Prostate gland (tissue), 2 donors: ENCODE measurements around the gene CRYZ.

Experiments used
- CTCF ChIP-seq, 4 experiments: fragments of 200-600 bp in 2 of 4; fragments of 450-650 bp in 2 of 4; sonication (generic) in 2 of 4; IDR thresholded peaks; 1 replicate in 3 of 4; 2 replicates in 1 of 4; pipeline ENCODE4 v1.5.1; 2016 to 2019; ENCODE audit warnings: antibody characterized with exemption in 4 of 4, mild to moderate bottlenecking in 2 of 4, moderate library complexity in 2 of 4
- POLR2A ChIP-seq: fragments of 450-650 bp; IDR thresholded peaks from one replicate; pipeline ENCODE4 v1.6.1; 2016; ENCODE audit warnings: antibody characterized with exemption, mild to moderate bottlenecking

- TF ChIP-seq POLR2A (no peak), CTCF (IDR thresholded peaks at IDR 0.05) (no peak)
Observed at GRCh38 chr1:74684301-74684700, 48.5 kb downstream of the CRYZ start.
